Measurements from ENCODE around the gene GRK2. TPM values are rescaled to one million over a fixed set of nuclear protein-coding genes. Genes with fewer than 3 reads are reported as not detected.
A peak's percentile ranks its signal among the peaks of the same experiment; 100 is the strongest.

The GRK2 gene
- total RNA-seq, 1 donor: 21.5 TPM

- no peak for TF ChIP-seq CTCF (IDR thresholded peaks at IDR 0.05; ENCODE audit: insufficient read depth, low read length)
- no peak for DNase-seq (ENCODE audit: low read depth)
- H3K4me3 ChIP-seq (ENCODE audit: low read depth, low read length): peak overlapping the region; percentile 56
These were observed 27.1 kb upstream of the GRK2 start for GRCh38 chr11:67238894-67239782.

- DNase-seq (ENCODE audit: low read depth): peak; percentile 98
- TF ChIP-seq CTCF (IDR thresholded peaks at IDR 0.05; ENCODE audit: insufficient read depth, low read length): peak; percentile 28
- peak overlapping the region; percentile 92 for H3K4me3 ChIP-seq (ENCODE audit: low read depth, low read length)
These were observed 26.3 kb upstream of the GRK2 start for GRCh38 chr11:67239783-67240575.

- H3K4me3 ChIP-seq (ENCODE audit: low read depth, low read length): peak overlapping the region; percentile 92
- TF ChIP-seq CTCF (IDR thresholded peaks at IDR 0.05; ENCODE audit: insufficient read depth, low read length): no peak
- DNase-seq (ENCODE audit: low read depth): peak; percentile 76
These were observed 25.5 kb upstream of the GRK2 start for GRCh38 chr11:67240576-67241389.

- H3K4me3 ChIP-seq (ENCODE audit: low read depth, low read length): no peak overlapping the region
- no peak for TF ChIP-seq CTCF (IDR thresholded peaks at IDR 0.05; ENCODE audit: insufficient read depth, low read length)
- no peak for DNase-seq (ENCODE audit: low read depth)
These were observed 23.7 kb upstream of the GRK2 start for GRCh38 chr11:67242548-67242947.

- no peak overlapping the region for H3K4me3 ChIP-seq (ENCODE audit: low read depth, low read length)
- no peak for DNase-seq (ENCODE audit: low read depth)
- no peak for TF ChIP-seq CTCF (IDR thresholded peaks at IDR 0.05; ENCODE audit: insufficient read depth, low read length)
These were observed 23.2 kb upstream of the GRK2 start for GRCh38 chr11:67243051-67243450.

GRCh38 chr11:67245046-67245445 lies 21.2 kb upstream of the GRK2 start:
- TF ChIP-seq CTCF (IDR thresholded peaks at IDR 0.05; ENCODE audit: insufficient read depth, low read length): no peak
- DNase-seq (ENCODE audit: low read depth): no peak
- H3K4me3 ChIP-seq (ENCODE audit: low read depth, low read length): no peak overlapping the region
